ENCODE measurements around the gene ADIPOR2.

DNA sequence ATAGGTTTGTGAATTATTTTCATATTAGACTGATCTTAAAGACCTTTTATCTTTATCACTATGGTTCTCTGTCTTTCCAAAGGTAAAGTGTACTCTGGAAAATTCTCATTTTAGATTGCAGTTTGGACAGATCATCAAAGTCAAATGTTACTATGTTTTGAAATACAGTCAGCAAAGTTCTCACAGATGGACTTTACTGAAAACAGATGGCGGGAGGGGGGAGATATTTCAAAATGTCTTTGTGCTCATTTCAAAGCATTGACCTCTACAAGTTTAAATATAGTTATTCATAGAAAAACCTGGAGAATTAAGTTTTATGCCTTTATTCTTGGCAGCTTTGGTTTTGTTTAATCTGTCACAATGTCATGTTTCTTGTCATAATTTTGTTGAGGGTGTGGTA, 77.7 kb downstream of the ADIPOR2 start:
- TF ChIP-seq USF2 (IDR thresholded peaks at IDR 0.05; ENCODE audit: borderline replicate concordance, low read depth, low read length) (no peak), MAX (IDR thresholded peaks at IDR 0.05; ENCODE audit: low read depth, low read length) (no peak), MXI1 (IDR thresholded peaks at IDR 0.05; ENCODE audit: low read depth, low read length) (no peak)
- TF ChIP-seq, protein P1, sequence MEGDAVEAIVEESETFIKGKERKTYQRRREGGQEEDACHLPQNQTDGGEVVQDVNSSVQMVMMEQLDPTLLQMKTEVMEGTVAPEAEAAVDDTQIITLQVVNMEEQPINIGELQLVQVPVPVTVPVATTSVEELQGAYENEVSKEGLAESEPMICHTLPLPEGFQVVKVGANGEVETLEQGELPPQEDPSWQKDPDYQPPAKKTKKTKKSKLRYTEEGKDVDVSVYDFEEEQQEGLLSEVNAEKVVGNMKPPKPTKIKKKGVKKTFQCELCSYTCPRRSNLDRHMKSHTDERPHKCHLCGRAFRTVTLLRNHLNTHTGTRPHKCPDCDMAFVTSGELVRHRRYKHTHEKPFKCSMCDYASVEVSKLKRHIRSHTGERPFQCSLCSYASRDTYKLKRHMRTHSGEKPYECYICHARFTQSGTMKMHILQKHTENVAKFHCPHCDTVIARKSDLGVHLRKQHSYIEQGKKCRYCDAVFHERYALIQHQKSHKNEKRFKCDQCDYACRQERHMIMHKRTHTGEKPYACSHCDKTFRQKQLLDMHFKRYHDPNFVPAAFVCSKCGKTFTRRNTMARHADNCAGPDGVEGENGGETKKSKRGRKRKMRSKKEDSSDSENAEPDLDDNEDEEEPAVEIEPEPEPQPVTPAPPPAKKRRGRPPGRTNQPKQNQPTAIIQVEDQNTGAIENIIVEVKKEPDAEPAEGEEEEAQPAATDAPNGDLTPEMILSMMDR (IDR thresholded peaks at IDR 0.05 in 2 of 3, conservative IDR thresholded peaks at IDR 0.05 in 1 of 3; ENCODE audit: control insufficient read depth in 2 of 3, extremely low read depth in 1 of 3, insufficient read depth in 1 of 3, low read depth in 3 of 3, low read length in 3 of 3), result no peak

Measured in GM12878 (cell line).